Stimulated activated CD8-positive, alpha-beta memory T cell treated with anti-CD3 and anti-CD28 coated beads, Interleukin-7, amount 100 ng/mL, for 24 hours (primary cell): Measurements from ENCODE around the gene ROR2.

ENCODE experiments used
- DNase-seq: peaks from one replicate; pipeline ENCODE4 v3.0.0-alpha.2; 2020; ENCODE audit warnings: low read depth

Gene ROR2

GRCh38 chr9:91516777-91517176, 433.3 kb downstream of the ROR2 start:
- DNase-seq = no peak

GRCh38 chr9:91516081-91516480, 433.9 kb downstream of the ROR2 start:
- DNase-seq = no peak

GRCh38 chr9:91515074-91515687, 434.8 kb downstream of the ROR2 start:
- no peak for DNase-seq
